Upper lobe of left lung (tissue), 4 donors: ENCODE measurements around the gene BANP.

ENCODE experiments used
- EP300 ChIP-seq, 4 donors: sonication (generic); formaldehyde crosslinking; IDR thresholded peaks; one replicate each; pipeline ENCODE4 v1.5.1; 2017; ENCODE audit warnings: antibody characterized with exemption in 4 of 4, control low read depth in 2 of 4
- POLR2A ChIP-seq, 4 donors: fragments of 450-650 bp; IDR thresholded peaks; one replicate each; pipeline ENCODE4 v1.5.1; 2016 to 2017; ENCODE audit warnings: antibody characterized with exemption in 4 of 4, mild to moderate bottlenecking in 2 of 4
- POLR2AphosphoS5 ChIP-seq, 2 donors: sonication (generic); formaldehyde crosslinking; IDR thresholded peaks; one replicate each; pipeline ENCODE4 v1.5.1; 2017; ENCODE audit warnings: antibody characterized with exemption in 2 of 2
- TF ChIP-seq, protein P1 (sequence below), 6 experiments: fragments of 450-650 bp in 4 of 6; fragments of 200-600 bp in 2 of 6; sonication (generic) in 2 of 6; IDR thresholded peaks; one replicate each; pipeline ENCODE4 v1.5.1; 2016 to 2019; ENCODE audit warnings: antibody characterized with exemption in 6 of 6

DNA sequence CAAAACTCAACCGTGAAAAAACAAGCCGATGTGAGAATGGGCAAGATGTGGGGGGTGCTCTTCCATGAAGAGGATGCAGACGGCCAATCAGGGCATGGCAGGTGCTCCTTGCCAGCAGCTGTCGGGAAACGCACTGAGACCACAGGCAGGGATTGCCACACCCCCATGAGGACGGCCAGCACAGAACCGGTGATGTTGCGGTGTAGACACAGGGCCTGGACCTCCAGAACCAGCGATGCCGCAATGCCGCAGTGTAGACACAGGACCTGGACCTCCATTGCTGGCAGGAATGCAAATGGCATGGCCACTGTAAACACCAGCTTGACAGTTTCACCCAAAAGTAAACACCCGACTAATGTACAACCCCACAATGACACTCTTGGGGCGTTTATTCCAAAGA lies 164.9 kb downstream of the BANP start:
- TF ChIP-seq, protein P1, sequence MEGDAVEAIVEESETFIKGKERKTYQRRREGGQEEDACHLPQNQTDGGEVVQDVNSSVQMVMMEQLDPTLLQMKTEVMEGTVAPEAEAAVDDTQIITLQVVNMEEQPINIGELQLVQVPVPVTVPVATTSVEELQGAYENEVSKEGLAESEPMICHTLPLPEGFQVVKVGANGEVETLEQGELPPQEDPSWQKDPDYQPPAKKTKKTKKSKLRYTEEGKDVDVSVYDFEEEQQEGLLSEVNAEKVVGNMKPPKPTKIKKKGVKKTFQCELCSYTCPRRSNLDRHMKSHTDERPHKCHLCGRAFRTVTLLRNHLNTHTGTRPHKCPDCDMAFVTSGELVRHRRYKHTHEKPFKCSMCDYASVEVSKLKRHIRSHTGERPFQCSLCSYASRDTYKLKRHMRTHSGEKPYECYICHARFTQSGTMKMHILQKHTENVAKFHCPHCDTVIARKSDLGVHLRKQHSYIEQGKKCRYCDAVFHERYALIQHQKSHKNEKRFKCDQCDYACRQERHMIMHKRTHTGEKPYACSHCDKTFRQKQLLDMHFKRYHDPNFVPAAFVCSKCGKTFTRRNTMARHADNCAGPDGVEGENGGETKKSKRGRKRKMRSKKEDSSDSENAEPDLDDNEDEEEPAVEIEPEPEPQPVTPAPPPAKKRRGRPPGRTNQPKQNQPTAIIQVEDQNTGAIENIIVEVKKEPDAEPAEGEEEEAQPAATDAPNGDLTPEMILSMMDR (IDR thresholded peaks at IDR 0.05): no peak
- TF ChIP-seq POLR2AphosphoS5 (IDR thresholded peaks at IDR 0.05): no peak
- TF ChIP-seq EP300 (IDR thresholded peaks at IDR 0.05): no peak
- no peak for TF ChIP-seq POLR2A (IDR thresholded peaks at IDR 0.05)
